ENCODE results near the gene ZNF765. TPM values are rescaled to one million over a fixed set of nuclear protein-coding genes. Genes with fewer than 3 reads are reported as not detected.
"Not testable (repeated sequence)": the region's sequence is repeated elsewhere in the genome, so short reads cannot be mapped to it uniquely, and the experiment has no call there.

Gene ZNF765
- total RNA-seq, 2 donors from 2014 or later, result 4.9 to 5.9 TPM

GRCh38 chr19:53468628-53469027 lies 73.7 kb downstream of the ZNF765 start:
- DNase-seq; ATAC-seq; intact Hi-C loops (cut with DNase I): not testable (repeated sequence)

- no peak for ATAC-seq
- intact Hi-C loops (cut with DNase I), result no loop called here
- no peak for DNase-seq
Measured at GRCh38 chr19:53471916-53472315, 77.0 kb downstream of the ZNF765 start.

GRCh38 chr19:53474832-53475231 lies 79.9 kb downstream of the ZNF765 start:
- intact Hi-C loops (cut with DNase I); ATAC-seq; DNase-seq: not testable (repeated sequence)

- DNase-seq; ATAC-seq; intact Hi-C loops (cut with DNase I): not testable (repeated sequence)
Measured at GRCh38 chr19:53475470-53475869, 80.5 kb downstream of the ZNF765 start.

Other genes starting within 250 kb of the ZNF765 start
- gene ZNF347, start 236.1 kb upstream of the ZNF765 start, total RNA-seq, result 1 to 10 TPM; 6.2 to 7.8 TPM
- gene ZNF665, start 201.8 kb upstream of the ZNF765 start, total RNA-seq, result 1 to 10 TPM in 1 of 2 donors, under 1 TPM in 1; 0.79 to 1.3 TPM
- 10 to 100 TPM; 22.2 to 24.2 TPM for gene ZNF677, start 140.3 kb upstream of the ZNF765 start, total RNA-seq
- not detected for gene VN1R2, start 136.9 kb upstream of the ZNF765 start, total RNA-seq
- not detected for gene VN1R4, start 127.4 kb upstream of the ZNF765 start, total RNA-seq
- gene ZNF845, start 61.4 kb upstream of the ZNF765 start, total RNA-seq, result 1 to 10 TPM; 4.6 TPM
- 1 to 10 TPM; 5.9 to 6.9 TPM for gene ZNF525, start 29.4 kb upstream of the ZNF765 start, total RNA-seq
- gene ZNF761, start 36.8 kb downstream of the ZNF765 start, total RNA-seq, result 1 to 10 TPM; 4.9 to 5.4 TPM
- 1 to 10 TPM; 1.5 TPM for gene ZNF813, start 72.6 kb downstream of the ZNF765 start, total RNA-seq
- 10 to 100 TPM; 10.4 to 36.1 TPM for gene ZNF331, start 143.0 kb downstream of the ZNF765 start, total RNA-seq
- gene DPRX, start 236.8 kb downstream of the ZNF765 start, total RNA-seq, result not detected

All from left cardiac atrium (tissue), 4 donors.